B cell (primary cell): Measurements from ENCODE around the gene VPS13A. TPM values are rescaled to one million over a fixed set of nuclear protein-coding genes. Genes with fewer than 3 reads are reported as not detected.

Experiments used
- ATAC-seq: fragments of 200-7000 bp; cut with Tn5 transposase; one replicate; pipeline ENCODE4 v1.10.0; 2021; ENCODE audit warnings: low read depth, mild to moderate bottlenecking, moderate number of reproducible peaks, moderate library complexity
- CTCF ChIA-PET: fragments of 350-600 bp; sonication (Branson Sonifier 250); formaldehyde crosslinking; loops from one replicate; lab custom pipeline; 2021; ENCODE audit warnings: antibody characterized with exemption, inconsistent platforms; lab: Charles Lee
- POLR2A ChIA-PET: fragments of 350-600 bp; sonication (Branson Sonifier 250); formaldehyde crosslinking; loops from one replicate; lab custom pipeline; 2021; ENCODE audit warnings: antibody characterized with exemption; lab: Charles Lee
- DNase-seq: peaks from one replicate; pipeline ENCODE4 v3.0.0; 2013
- H2AFZ ChIP-seq: 2 replicates; pipeline ENCODE4 v1.6.1; 2012; ENCODE audit warnings: mild to moderate bottlenecking, low read depth, low read length; ENCODE audit not compliant: insufficient read depth, poor library complexity, severe bottlenecking
- H3K27ac ChIP-seq, 2 donors: 1 replicate in 1 of 2; 2 replicates in 1 of 2; pipeline ENCODE4 v1.5.1; 2012 to 2013; ENCODE audit warnings: low read length in 2 of 2, mild to moderate bottlenecking in 2 of 2, moderate library complexity in 1 of 2
- H3K27me3 ChIP-seq, 4 experiments: fragments of 200-600 bp in 1 of 4; sonication (generic) in 1 of 4; replicated peaks in 1 of 4; 1 replicate in 2 of 4; 2 replicates in 2 of 4; pipeline versions ENCODE4 v1.6.1 to v1.7.0; 2013 to 2016; ENCODE audit warnings: low read length in 3 of 4, mild to moderate bottlenecking in 2 of 4, mixed read lengths in 1 of 4, moderate library complexity in 1 of 4; ENCODE audit not compliant: insufficient read depth in 4 of 4, control insufficient read depth in 3 of 4; ENCODE audit errors: control extremely low read depth in 1 of 4
- H3K36me3 ChIP-seq, 2 experiments: replicated peaks in 1 of 2; 1 replicate in 1 of 2; 2 replicates in 1 of 2; pipeline versions ENCODE4 v1.6.1 to v1.7.1; 2013; ENCODE audit warnings: low read length in 1 of 2; ENCODE audit not compliant: insufficient read depth in 2 of 2, control insufficient read depth in 1 of 2; ENCODE audit errors: control extremely low read depth in 1 of 2, extremely low read depth in 1 of 2
- H3K4me1 ChIP-seq, 2 donors: fragments of 200-600 bp in 1 of 2; sonication (generic) in 1 of 2; 1 replicate in 1 of 2; 2 replicates in 1 of 2; pipeline versions ENCODE4 v1.5.1 to v1.6.1; 2013 to 2017; ENCODE audit warnings: low read length in 2 of 2; ENCODE audit not compliant: control insufficient read depth in 2 of 2, insufficient read depth in 2 of 2
- H3K4me2 ChIP-seq: replicated peaks from 2 replicates; pipeline ENCODE3; 2012; ENCODE audit warnings: mild to moderate bottlenecking, low read depth, low read length; ENCODE audit not compliant: poor library complexity, severe bottlenecking
- H3K4me3 ChIP-seq, 5 experiments: fragments of 200-600 bp in 1 of 5; sonication (generic) in 1 of 5; 1 replicate in 3 of 5; 2 replicates in 2 of 5; pipeline versions ENCODE4 v1.5.1 to v1.7.0; 2011 to 2016; ENCODE audit warnings: low read length in 4 of 5, mild to moderate bottlenecking in 4 of 5, low read depth in 2 of 5, control low read depth in 1 of 5, moderate library complexity in 1 of 5; ENCODE audit not compliant: insufficient read depth in 1 of 5; ENCODE audit errors: control extremely low read depth in 1 of 5, extremely low read depth in 1 of 5
- H3K79me2 ChIP-seq: fragments of 200-600 bp; sonication (generic); one replicate; pipeline ENCODE4 v1.6.0; 2016; ENCODE audit warnings: low read length; ENCODE audit not compliant: control insufficient read depth, insufficient read depth
- H3K9ac ChIP-seq: fragments of 200-600 bp; sonication (generic); 2 replicates; pipeline ENCODE4 v1.6.1; 2017; ENCODE audit warnings: mild to moderate bottlenecking, low read length, moderate library complexity
- H3K9me3 ChIP-seq, 3 donors: one replicate each; pipeline versions ENCODE4 v1.6.1 to v1.7.1; 2013; ENCODE audit warnings: low read length in 2 of 3; ENCODE audit not compliant: control insufficient read depth in 2 of 3, insufficient read depth in 1 of 3; ENCODE audit errors: control extremely low read depth in 1 of 3
- H4K20me1 ChIP-seq: 2 replicates; pipeline ENCODE4 v1.6.0; 2012; ENCODE audit warnings: mild to moderate bottlenecking, low read length; ENCODE audit not compliant: insufficient read depth, control insufficient read depth, poor library complexity, severe bottlenecking
- H3K27ac Mint-ChIP-seq: one replicate; pipeline ENCODE4 v1.8.0; 2021; ENCODE audit warnings: mixed read lengths
- H3K27me3 Mint-ChIP-seq: one replicate; pipeline ENCODE4 v1.8.0; 2021; ENCODE audit warnings: mixed read lengths
- H3K4me1 Mint-ChIP-seq: one replicate; pipeline ENCODE4 v1.8.0; 2021; ENCODE audit warnings: mixed read lengths
- H3K4me3 Mint-ChIP-seq: one replicate; pipeline ENCODE4 v1.8.0; 2021; ENCODE audit warnings: mixed read lengths
- H3K9me3 Mint-ChIP-seq: one replicate; pipeline ENCODE4 v1.8.0; 2022; ENCODE audit warnings: mixed read lengths; ENCODE audit not compliant: insufficient read depth
- CTCF ChIP-seq: fragments of 200-600 bp; IDR thresholded peaks from one replicate; pipeline ENCODE4 v1.8.0; 2022; ENCODE audit warnings: antibody characterized with exemption, mild to moderate bottlenecking
- EZH2 ChIP-seq: IDR thresholded peaks from 2 replicates; pipeline ENCODE4 v1.6.1; 2012; ENCODE audit warnings: borderline replicate concordance, low read depth, mild to moderate bottlenecking, moderate library complexity, low read length; ENCODE audit not compliant: insufficient read depth, poor library complexity, severe bottlenecking
- WGBS: methylation state at CpG from one replicate; pipeline ENCODE4 v1.1.5; 2013; ENCODE audit warnings: missing lambda C conversion rate; ENCODE audit not compliant: insufficient coverage; 5-methylcytosine and 5-hydroxymethylcytosine counted together
- intact Hi-C: fragments of 100-400 bp; cut with micrococcal nuclease; formaldehyde crosslinking; loops from one replicate; pipeline ENCODE4 v1.10.0; 2022
- polyA plus RNA-seq: library from polyadenylated mRNA; depleted of rRNA; stranded (reverse); fragments of >200 nt; gene quantifications from 2 replicates; pipeline ENCODE4 v1.2.3, GENCODE V29; 2012
- total RNA-seq, 2 donors: library from RNA; stranded (reverse); fragments of 120-200 nt in 1 of 2; gene quantifications; 1 replicate in 1 of 2; 2 replicates in 1 of 2; pipeline versions ENCODE4 v1.2.3 to v1.2.4, GENCODE V29; 2013 to 2022

The VPS13A gene
- total and polyA plus RNA-seq, 2 donors (not counting 1 experiment from before 2014, with no cell fraction given), result 6.5 to 57.8 TPM

GRCh38 chr9:77421506-77422265, 244.4 kb downstream of the VPS13A start:
- no peaks in the 10 kb centered on the region for H3K79me2 ChIP-seq
- H3K4me1 ChIP-seq, result no peaks in the 10 kb centered on the region
- H3K36me3 ChIP-seq, result no peaks in the 10 kb centered on the region
- H3K4me3 Mint-ChIP-seq, result no peak overlapping the region
- H3K27me3 ChIP-seq, result no peaks in the 10 kb centered on the region
- peaks cover 3% of the 10 kb centered on the region for H3K9me3 Mint-ChIP-seq
- WGBS, result 100% methylated on average over 5 of the region's 10 CpGs
- TF ChIP-seq EZH2, result no peak
- no peak for TF ChIP-seq CTCF
- H3K9ac ChIP-seq, result no peak overlapping the region
- H3K27ac ChIP-seq, result no peak overlapping the region
- no peaks in the 10 kb centered on the region for H3K27me3 Mint-ChIP-seq
- no peak overlapping the region for H3K27ac Mint-ChIP-seq
- intact Hi-C loops, result no loop called here
- H4K20me1 ChIP-seq, result no peaks in the 10 kb centered on the region
- H2AFZ ChIP-seq, result no peak overlapping the region
- CTCF ChIA-PET, result interaction anchor here (1.2 to 3.7 kb wide), 2 partner anchors 12 to 36 kb away, joined by 3 to 11 read pairs; no protein-coding TSS in a partner anchor
- H3K4me3 ChIP-seq, result no peak overlapping the region
- no peaks in the 10 kb centered on the region for H3K4me1 Mint-ChIP-seq
- no peak overlapping the region for H3K4me2 ChIP-seq
- POLR2A ChIA-PET, result no interaction called here
- no peak for DNase-seq
- ATAC-seq, result no peak
- H3K9me3 ChIP-seq, result no peaks in the 10 kb centered on the region

GRCh38 chr9:77422969-77423368, 245.6 kb downstream of the VPS13A start:
- H3K9me3 ChIP-seq, result no peaks in the 10 kb centered on the region
- H3K9me3 Mint-ChIP-seq, result peaks cover 3% of the 10 kb centered on the region
- H3K4me3 Mint-ChIP-seq, result no peak overlapping the region
- H3K36me3 ChIP-seq, result no peaks in the 10 kb centered on the region
- no peak overlapping the region for H3K9ac ChIP-seq
- intact Hi-C loops, result no loop called here
- no peak overlapping the region for H3K27ac ChIP-seq
- ChIA-PET CTCF (interaction anchor here (1.2 to 3.7 kb wide), 3 partner anchors 10 to 272 kb away, joined by 3 to 11 read pairs (median 3); no protein-coding TSS in a partner anchor), POLR2A (no interaction called here)
- no peak overlapping the region for H3K4me2 ChIP-seq
- H3K27me3 Mint-ChIP-seq, result no peaks in the 10 kb centered on the region
- 92% methylated on average over 2 of the region's 3 CpGs for WGBS
- no peak for DNase-seq
- no peaks in the 10 kb centered on the region for H3K27me3 ChIP-seq
- H3K79me2 ChIP-seq, result no peaks in the 10 kb centered on the region
- no peak overlapping the region for H2AFZ ChIP-seq
- no peak for ATAC-seq
- H3K4me3 ChIP-seq, result no peak overlapping the region
- H3K4me1 Mint-ChIP-seq, result no peaks in the 10 kb centered on the region
- no peak for TF ChIP-seq EZH2
- no peak for TF ChIP-seq CTCF
- no peaks in the 10 kb centered on the region for H3K4me1 ChIP-seq
- H3K27ac Mint-ChIP-seq, result no peak overlapping the region
- H4K20me1 ChIP-seq, result no peaks in the 10 kb centered on the region
